ENCODE measurements around the gene ATP8B3. TPM values are rescaled to one million over a fixed set of nuclear protein-coding genes. Genes with fewer than 3 reads are reported as not detected.

Gene ATP8B3
- total RNA-seq, 2 donors from 2014 or later: 0.52 TPM; not detected in 1

- Histone ChIP-seq H3K27ac (peak overlapping the region in 3 of 4 donors; percentile 78 to 88 (median 86)), H3K9me3 (no peaks in the 10 kb centered on the region), H3K4me1 (peaks cover 73% of the 10 kb centered on the region), H3K36me3 (replicated peaks in 1 of 2; ENCODE audit: insufficient read depth in 1 of 2, low read depth in 2 of 2) (no peaks in the 10 kb centered on the region), H3K4me3 (no peak overlapping the region), H3K27me3 (no peaks in the 10 kb centered on the region)
- ATAC-seq (no peak), DNase-seq (peak in 1 of 4 donors; percentile 10)
- no peak for TF ChIP-seq POLR2A (IDR thresholded peaks at IDR 0.05)
- intact Hi-C loops (cut with DNase I): no loop called here
- 66% methylated on average over 6 of the region's 6 CpGs; no CpG with 5 or more reads in 1 of the 2 donors for WGBS, 2 donors
Observed at GRCh38 chr19:1856345-1856697, 44.2 kb upstream of the ATP8B3 start.

- DNase-seq (peak in 1 of 4 donors; percentile 15), ATAC-seq (no peak)
- H3K4me1 ChIP-seq: peaks cover 68% of the 10 kb centered on the region
- intact Hi-C loops (cut with DNase I): no loop called here
- peak overlapping the region in 2 of 4 donors; percentile 86 to 88 for H3K27ac ChIP-seq
- WGBS, 2 donors: 20 to 54% methylated on average over 1 to 13 of the region's 13 CpGs
- H3K4me3 ChIP-seq: no peak overlapping the region
- no peaks in the 10 kb centered on the region for H3K9me3 ChIP-seq
- H3K27me3 ChIP-seq: no peaks in the 10 kb centered on the region
- no peaks in the 10 kb centered on the region for H3K36me3 ChIP-seq (replicated peaks in 1 of 2; ENCODE audit: insufficient read depth in 1 of 2, low read depth in 2 of 2)
- TF ChIP-seq POLR2A (IDR thresholded peaks at IDR 0.05) (no peak), CTCF (IDR thresholded peaks at IDR 0.05) (no peak)
Observed at GRCh38 chr19:1855828-1856255, 43.8 kb upstream of the ATP8B3 start.

- no peak overlapping the region for H3K4me3 ChIP-seq
- no peaks in the 10 kb centered on the region for H3K27me3 ChIP-seq
- intact Hi-C loops (cut with DNase I): no loop called here
- ATAC-seq: peak; percentile 54
- TF ChIP-seq CTCF (IDR thresholded peaks at IDR 0.05): no peak
- peak in 2 of 3 donors; percentile 41 to 67 for TF ChIP-seq POLR2A (IDR thresholded peaks at IDR 0.05)
- 34% methylated on average over 30 of the region's 33 CpGs; no CpG with 5 or more reads in 1 of the 2 donors for WGBS, 2 donors
- H3K9me3 ChIP-seq: no peaks in the 10 kb centered on the region
- peak; percentile 67 to 89 (median 82) for DNase-seq
- H3K4me1 ChIP-seq: peaks cover 62% of the 10 kb centered on the region
- peak overlapping the region in 3 of 4 donors; percentile 16 to 88 (median 86) for H3K27ac ChIP-seq
- H3K36me3 ChIP-seq (replicated peaks in 1 of 2; ENCODE audit: insufficient read depth in 1 of 2, low read depth in 2 of 2): no peaks in the 10 kb centered on the region
Observed at GRCh38 chr19:1855040-1855827, 43.2 kb upstream of the ATP8B3 start.

GRCh38 chr19:1854542-1855039, 42.5 kb upstream of the ATP8B3 start:
- TF ChIP-seq POLR2A (IDR thresholded peaks at IDR 0.05) (no peak), CTCF (IDR thresholded peaks at IDR 0.05) (no peak)
- no peaks in the 10 kb centered on the region for H3K27me3 ChIP-seq
- WGBS, 2 donors: 83 to 84% methylated on average over 18 to 32 of the region's 37 CpGs
- H3K27ac ChIP-seq: peak overlapping the region in 3 of 4 donors; percentile 16 to 88 (median 86)
- H3K4me1 ChIP-seq: peaks cover 56% of the 10 kb centered on the region
- ATAC-seq: no peak
- H3K36me3 ChIP-seq (replicated peaks in 1 of 2; ENCODE audit: insufficient read depth in 1 of 2, low read depth in 2 of 2): no peaks in the 10 kb centered on the region
- H3K9me3 ChIP-seq: no peaks in the 10 kb centered on the region
- H3K4me3 ChIP-seq: no peak overlapping the region
- no peak for DNase-seq
- intact Hi-C loops (cut with DNase I): no loop called here

- Histone ChIP-seq H3K27me3 (no peaks in the 10 kb centered on the region), H3K36me3 (replicated peaks in 1 of 2; ENCODE audit: insufficient read depth in 1 of 2, low read depth in 2 of 2) (no peaks in the 10 kb centered on the region), H3K9me3 (no peaks in the 10 kb centered on the region), H3K4me1 (peaks cover 54% of the 10 kb centered on the region), H3K27ac (no peak overlapping the region), H3K4me3 (no peak overlapping the region)
- intact Hi-C loops (cut with DNase I): no loop called here
- ATAC-seq (no peak), DNase-seq (peak in 1 of 4 donors; percentile 11)
- 68 to 80% methylated on average over 1 to 7 of the region's 16 CpGs for WGBS, 2 donors
- TF ChIP-seq POLR2A (IDR thresholded peaks at IDR 0.05): no peak
- no peak for TF ChIP-seq CTCF (IDR thresholded peaks at IDR 0.05)
Observed at GRCh38 chr19:1854039-1854541, 42.0 kb upstream of the ATP8B3 start.
